Transverse colon (tissue), 4 donors: ENCODE results near the gene RCAN2.

Source experiments
- EP300 ChIP-seq: sonication (generic); formaldehyde crosslinking; IDR thresholded peaks from one replicate; pipeline ENCODE4 v1.6.1; 2017; ENCODE audit warnings: antibody characterized with exemption, low read depth
- POLR2A ChIP-seq: fragments of 450-650 bp; IDR thresholded peaks from one replicate; pipeline ENCODE4 v1.6.1; 2016; ENCODE audit warnings: antibody characterized with exemption, mild to moderate bottlenecking, moderate library complexity
- POLR2AphosphoS5 ChIP-seq, 3 donors: sonication (generic); formaldehyde crosslinking; IDR thresholded peaks; one replicate each; pipeline ENCODE4 v1.6.1; 2016; ENCODE audit warnings: antibody characterized with exemption in 3 of 3
- TF ChIP-seq, protein P1 (sequence below), 5 experiments: fragments of 200-600 bp in 3 of 5; fragments of 450-650 bp in 2 of 5; sonication (generic) in 3 of 5; IDR thresholded peaks; 1 replicate in 2 of 5; 2 replicates in 3 of 5; pipeline ENCODE4 v1.5.1; 2016 to 2017; ENCODE audit warnings: antibody characterized with exemption in 5 of 5, inconsistent platforms in 3 of 5, mild to moderate bottlenecking in 2 of 5, moderate library complexity in 1 of 5

DNA sequence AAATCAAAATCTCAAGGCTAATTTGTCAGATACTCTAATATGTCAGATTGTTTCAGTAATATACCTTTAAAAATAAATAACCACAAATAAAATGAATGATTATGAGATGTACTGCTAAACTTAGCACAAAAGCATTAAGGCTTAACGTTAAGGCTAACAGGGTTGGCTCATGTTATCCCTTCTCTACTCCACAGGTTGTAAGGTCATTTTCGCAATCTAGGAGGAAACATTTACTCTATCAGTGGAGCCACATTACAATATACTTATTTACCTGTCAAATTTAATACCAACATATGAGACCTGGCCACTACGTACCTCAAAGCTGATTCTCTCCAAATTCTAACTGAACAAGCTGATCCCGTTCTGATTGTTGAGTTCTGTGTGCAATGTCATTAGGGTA, 95.7 kb downstream of the RCAN2 start:
- TF ChIP-seq EP300 (no peak), POLR2AphosphoS5 (IDR thresholded peaks at IDR 0.05) (no peak), POLR2A (no peak)
- TF ChIP-seq, protein P1, sequence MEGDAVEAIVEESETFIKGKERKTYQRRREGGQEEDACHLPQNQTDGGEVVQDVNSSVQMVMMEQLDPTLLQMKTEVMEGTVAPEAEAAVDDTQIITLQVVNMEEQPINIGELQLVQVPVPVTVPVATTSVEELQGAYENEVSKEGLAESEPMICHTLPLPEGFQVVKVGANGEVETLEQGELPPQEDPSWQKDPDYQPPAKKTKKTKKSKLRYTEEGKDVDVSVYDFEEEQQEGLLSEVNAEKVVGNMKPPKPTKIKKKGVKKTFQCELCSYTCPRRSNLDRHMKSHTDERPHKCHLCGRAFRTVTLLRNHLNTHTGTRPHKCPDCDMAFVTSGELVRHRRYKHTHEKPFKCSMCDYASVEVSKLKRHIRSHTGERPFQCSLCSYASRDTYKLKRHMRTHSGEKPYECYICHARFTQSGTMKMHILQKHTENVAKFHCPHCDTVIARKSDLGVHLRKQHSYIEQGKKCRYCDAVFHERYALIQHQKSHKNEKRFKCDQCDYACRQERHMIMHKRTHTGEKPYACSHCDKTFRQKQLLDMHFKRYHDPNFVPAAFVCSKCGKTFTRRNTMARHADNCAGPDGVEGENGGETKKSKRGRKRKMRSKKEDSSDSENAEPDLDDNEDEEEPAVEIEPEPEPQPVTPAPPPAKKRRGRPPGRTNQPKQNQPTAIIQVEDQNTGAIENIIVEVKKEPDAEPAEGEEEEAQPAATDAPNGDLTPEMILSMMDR (IDR thresholded peaks at IDR 0.05), result no peak
